K562 (cell line): Measurements from ENCODE around the gene DAPL1. TPM values are rescaled to one million over a fixed set of nuclear protein-coding genes. Genes with fewer than 3 reads are reported as not detected.

ENCODE experiments used
- ATAC-seq: fragments of 200-7000 bp; cut with Tn5 transposase; 3 replicates; pipeline ENCODE4 v1.9.1; 2020; ENCODE audit warnings: moderate library complexity
- BruUV-seq: library from RNA; stranded (reverse); fragments of 400-500 nt; replicated peaks from 2 replicates; lab custom pipeline; 2021; lab: Mats Ljungman, UMichigan
- CTCF ChIA-PET: fragments of 300-600 bp; formaldehyde crosslinking; extraction: SDS; loops from one replicate; lab custom pipeline; 2021; ENCODE audit warnings: low intra/inter-chr PET ratio; lab: Yijun Ruan, JAX
- POLR2A ChIA-PET: fragments of 300-600, 350-650 bp; sonication (Branson Sonifier 250); formaldehyde crosslinking; extraction: SDS; loops from one replicate; lab custom pipeline; 2021; ENCODE audit warnings: antibody characterized with exemption, inconsistent platforms; lab: Yijun Ruan, JAX
- DNase-seq, 4 experiments: peaks; one replicate each; pipeline versions ENCODE4 v3.0.0 to v3.0.0-alpha.2; 2011 to 2018; ENCODE audit warnings: low spot score in 3 of 4, mixed read lengths in 3 of 4; ENCODE audit errors: extremely low read depth in 1 of 4
- FAIRE-seq: peaks from 2 replicates; lab custom pipeline; 2011; peaks lifted over from hg19 to GRCh38; lab: Jason Lieb, UNC
- H2AFZ ChIP-seq: 2 replicates; pipeline ENCODE4 v1.6.0; 2011; ENCODE audit warnings: low read depth, low read length, control low read depth, inconsistent platforms
- H3K27ac ChIP-seq: fragments of 200-600 bp; 3 replicates; pipeline ENCODE4 v1.8.0; 2011; ENCODE audit warnings: low read depth, mild to moderate bottlenecking, control low read depth, inconsistent platforms, low read length, moderate library complexity, mixed read lengths; ENCODE audit errors: extremely low read depth
- H3K27me3 ChIP-seq, 2 experiments: fragments of 300-600 bp in 1 of 2; 2 replicates in 1 of 2; 3 replicates in 1 of 2; pipeline versions ENCODE4 v1.6.0 to v1.8.0; 2011; ENCODE audit warnings: inconsistent platforms in 2 of 2, low read length in 2 of 2, mild to moderate bottlenecking in 1 of 2, mixed read lengths in 1 of 2, moderate library complexity in 1 of 2; ENCODE audit not compliant: control insufficient read depth in 2 of 2, insufficient read depth in 2 of 2
- H3K36me3 ChIP-seq: fragments of 300-600 bp; 3 replicates; pipeline ENCODE4 v1.8.0; 2011; ENCODE audit warnings: mild to moderate bottlenecking, low read length, inconsistent platforms; ENCODE audit not compliant: control insufficient read depth, insufficient read depth
- H3K4me1 ChIP-seq, 2 experiments: fragments of 200-600 bp in 1 of 2; replicated peaks in 1 of 2; 2 replicates in 1 of 2; 3 replicates in 1 of 2; pipeline versions ENCODE4 v1.5.1 to v1.8.0; 2011; ENCODE audit warnings: inconsistent platforms in 2 of 2, low read length in 2 of 2, mild to moderate bottlenecking in 1 of 2, mixed read lengths in 1 of 2, moderate library complexity in 1 of 2; ENCODE audit not compliant: control insufficient read depth in 2 of 2, insufficient read depth in 2 of 2
- H3K4me2 ChIP-seq: 2 replicates; pipeline ENCODE4 v1.6.1; 2011; ENCODE audit warnings: low read length, control low read depth, inconsistent platforms, mixed read lengths; ENCODE audit not compliant: insufficient read depth
- H3K4me3 ChIP-seq: fragments of 200-600 bp; sonication (generic), shearing (Covaris generic); 2 replicates; pipeline ENCODE4 v1.5.1; 2016; ENCODE audit warnings: control low read depth, inconsistent platforms
- H3K79me2 ChIP-seq: fragments of 200-600 bp; 3 replicates; pipeline ENCODE4 v1.8.0; 2011; ENCODE audit warnings: low read length, inconsistent platforms; ENCODE audit not compliant: control insufficient read depth, insufficient read depth
- H3K9ac ChIP-seq, 2 experiments: 2 replicates each; pipeline versions ENCODE4 v1.6.0 to v1.6.1; 2011; ENCODE audit warnings: low read depth in 2 of 2, low read length in 2 of 2, control low read depth in 1 of 2, inconsistent platforms in 1 of 2, mild to moderate bottlenecking in 1 of 2, mixed read lengths in 1 of 2; ENCODE audit not compliant: insufficient read depth in 1 of 2
- H3K9me1 ChIP-seq: one replicate; pipeline ENCODE4 v1.6.0; 2011; ENCODE audit warnings: inconsistent platforms, mild to moderate bottlenecking, low read length, moderate library complexity; ENCODE audit not compliant: control insufficient read depth, insufficient read depth
- H3K9me3 ChIP-seq: replicated peaks from 2 replicates; pipeline ENCODE4 v1.5.1; 2011; ENCODE audit warnings: low read depth, low read length, inconsistent platforms; ENCODE audit not compliant: control insufficient read depth, insufficient read depth
- H4K20me1 ChIP-seq: replicated peaks from 2 replicates; pipeline ENCODE4 v1.6.1; 2011; ENCODE audit warnings: low read length, inconsistent platforms, mixed read lengths; ENCODE audit not compliant: control insufficient read depth, insufficient read depth
- CLOCK ChIP-seq: fragments of 250-450 bp; sonication (Bioruptor Pico); IDR thresholded peaks from 2 replicates; pipeline ENCODE4 v1.4.0; 2020; ENCODE audit warnings: mild to moderate bottlenecking, moderate library complexity, borderline replicate concordance
- ESRRA ChIP-seq: fragments of 450-650 bp; IDR thresholded peaks from 2 replicates; pipeline ENCODE4 v1.6.1; 2014; ENCODE audit warnings: low read depth, mild to moderate bottlenecking, moderate library complexity, borderline replicate concordance
- HNRNPLL ChIP-seq: fragments of 200-400 bp; formaldehyde crosslinking; IDR thresholded peaks from 2 replicates; pipeline ENCODE4 v1.6.1; 2017; ENCODE audit warnings: low read length, low read depth, mild to moderate bottlenecking; ENCODE audit not compliant: poor library complexity, severe bottlenecking
- KAT2B ChIP-seq: IDR thresholded peaks from one replicate; pipeline ENCODE4 v1.6.1; 2012; ENCODE audit warnings: low read depth, mild to moderate bottlenecking, control low read depth, inconsistent platforms, low read length, moderate library complexity
- MXD1 ChIP-seq: fragments of 250-450 bp; sonication (Bioruptor Pico); IDR thresholded peaks from 2 replicates; pipeline ENCODE4 v1.8.0; 2021; ENCODE audit warnings: borderline replicate concordance, mild to moderate bottlenecking, moderate library complexity; ENCODE audit not compliant: poor library complexity, severe bottlenecking
- NONO ChIP-seq, 2 experiments: fragments of 200-400 bp in 1 of 2; fragments of 450-650 bp in 1 of 2; formaldehyde crosslinking in 1 of 2; IDR thresholded peaks; 2 replicates each; pipeline ENCODE4 v1.6.1; 2017; ENCODE audit warnings: low read depth in 2 of 2, mild to moderate bottlenecking in 2 of 2, moderate library complexity in 2 of 2, low read length in 1 of 2
- RBM25 ChIP-seq: fragments of 200-400 bp; formaldehyde crosslinking; IDR thresholded peaks from 2 replicates; pipeline ENCODE4 v1.6.1; 2018; ENCODE audit warnings: low read length, low read depth, moderate library complexity; ENCODE audit not compliant: severe bottlenecking
- SRF ChIP-seq, 2 experiments: fragments of 250-450, 450-650 bp in 1 of 2; sonication (Bioruptor Pico) in 1 of 2; sonication (generic) in 1 of 2; formaldehyde crosslinking; IDR thresholded peaks; 2 replicates each; pipeline versions ENCODE4 v1.5.0 to v1.5.1; 2020 to 2022; ENCODE audit warnings: mild to moderate bottlenecking in 1 of 2, missing genetic modification reagents in 1 of 2
- THRAP3 ChIP-seq: fragments of 450-650 bp; IDR thresholded peaks from 2 replicates; pipeline ENCODE4 v1.6.1; 2016; ENCODE audit warnings: mild to moderate bottlenecking, inconsistent platforms, borderline replicate concordance
- ZC3H4 ChIP-seq: sonication (generic); formaldehyde crosslinking; IDR thresholded peaks from 2 replicates; pipeline ENCODE4 v1.9.0; 2021; ENCODE audit warnings: missing genetic modification reagents, borderline replicate concordance
- ZNF79 ChIP-seq: fragments of 250-450 bp; sonication (Bioruptor Pico); IDR thresholded peaks from 2 replicates; pipeline ENCODE4 v1.4.0; 2020; ENCODE audit warnings: low read depth, mild to moderate bottlenecking, moderate library complexity
- WGBS: fragments of 100-300 bp; shearing (Covaris generic); methylation state at CpG from one replicate; pipeline ENCODE4 v1.1.6; 2016; ENCODE audit warnings: low coverage, mixed read lengths; ENCODE audit not compliant: insufficient coverage; ENCODE audit errors: missing lambda C conversion rate; 5-methylcytosine and 5-hydroxymethylcytosine counted together
- in situ Hi-C: fragments of 300-500 bp; cut with MboI; formaldehyde crosslinking; loops from 4 replicates; pipeline ENCODE4 v1.15.0; 2018; ENCODE audit warnings: inconsistent platforms, mixed read lengths
- intact Hi-C: fragments of 100-400 bp; cut with micrococcal nuclease; formaldehyde crosslinking; loops from 2 replicates; pipeline ENCODE4 v1.14.2; 2022
- polyA plus RNA-seq, 8 experiments: library from polyadenylated mRNA; depleted of rRNA in 4 of 8; stranded (reverse) in 5 of 8; unstranded in 3 of 8; fragments of >200 nt; fragmentation: Nextera tagmentation in 2 of 8; fragmentation: Illumina TruSeq in 1 of 8; extraction: Ambion mirVana in 2 of 8; extraction: Trizol in 1 of 8; gene quantifications; 2 replicates each; pipeline versions ENCODE4 v1.2.1 to v1.2.3, GENCODE V29; 2011 to 2014; ENCODE audit warnings: inconsistent platforms in 1 of 8, missing spikeins in 1 of 8
- total RNA-seq, 7 experiments: library from RNA; depleted of rRNA in 6 of 7; stranded (reverse); fragments of >200 nt in 6 of 7; fragmentation: Illumina TruSeq in 2 of 7; extraction: Trizol in 2 of 7; gene quantifications; 2 replicates each; pipeline versions ENCODE4 v1.2.1 to v1.2.3, GENCODE V29; 2011 to 2021; ENCODE audit warnings: low replicate concordance in 1 of 7

Gene DAPL1
- total and polyA plus RNA-seq, 9 of the 15 experiments (the other 6 are each of a cell fraction or from before 2014, with no cell fraction given), result not detected

- no peaks in the 10 kb centered on the region for H3K9me3 ChIP-seq
- H3K27me3 ChIP-seq, result peaks cover 0 to 4% of the 10 kb centered on the region in 2 experiments; a peak in 2 of 5 replicates
- no peaks in the 10 kb centered on the region for H3K9me1 ChIP-seq
- ChIA-PET CTCF (no interaction called here), POLR2A (no interaction called here)
- DNase-seq, result no peak
- WGBS, result 0% methylated on average over 6 of the region's 6 CpGs
- no peaks in the 10 kb centered on the region for H4K20me1 ChIP-seq
- no peak overlapping the region for H3K4me3 ChIP-seq
- BruUV-seq, result no TSS peak
- intact Hi-C loops (no loop called here), in situ Hi-C loops (no loop called here)
- H2AFZ ChIP-seq, result no peak overlapping the region
- no peak for ATAC-seq
- no peaks in the 10 kb centered on the region for H3K36me3 ChIP-seq
- FAIRE-seq, result no peak
- no peak overlapping the region for H3K27ac ChIP-seq
- no peaks in the 10 kb centered on the region for H3K79me2 ChIP-seq
- H3K9ac ChIP-seq, result no peak overlapping the region
- TF ChIP-seq SRF (CRISPR knock-in tag; IDR thresholded peaks at IDR 0.05) (no peak), RBM25 (no peak), HNRNPLL (no peak), ZC3H4 (CRISPR knock-in tag) (no peak), THRAP3 (no peak), KAT2B (no peak), ZNF79 (CRISPR knock-in tag) (no peak), NONO (IDR thresholded peaks at IDR 0.05; ENCODE audit: low read depth in 2 of 2, low read length in 1 of 2) (no peak), ESRRA (no peak), CLOCK (CRISPR knock-in tag) (no peak), MXD1 (no peak)
- no peak overlapping the region for H3K4me2 ChIP-seq
- H3K4me1 ChIP-seq, result no peaks in the 10 kb centered on the region
Measured at GRCh38 chr2:158810731-158811460, 15.8 kb downstream of the DAPL1 start.
